ENCODE results near the gene KLHL21.

DNA sequence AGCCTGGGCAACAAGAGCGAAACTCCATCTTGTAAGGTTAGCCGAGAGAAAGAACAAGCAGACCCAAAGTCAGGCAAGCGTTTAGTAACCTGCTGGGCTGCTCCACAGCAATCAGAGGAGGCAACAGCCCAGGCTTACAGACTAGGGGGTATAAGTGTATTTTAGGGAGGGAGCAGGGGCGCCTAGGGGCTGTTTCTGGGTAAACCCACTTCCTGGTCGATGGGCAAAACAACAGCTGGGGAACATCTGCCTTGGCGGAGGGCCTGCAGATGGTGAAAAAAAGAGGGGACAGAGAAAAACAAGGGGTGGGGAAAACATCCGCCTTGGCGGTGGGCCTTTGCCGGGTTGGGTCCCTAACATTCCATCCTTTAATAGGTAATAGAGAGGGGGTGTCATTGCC is 42.4 kb downstream of the KLHL21 start:
- TF ChIP-seq EP300 (IDR thresholded peaks at IDR 0.05): no peak
- TF ChIP-seq, protein P1, sequence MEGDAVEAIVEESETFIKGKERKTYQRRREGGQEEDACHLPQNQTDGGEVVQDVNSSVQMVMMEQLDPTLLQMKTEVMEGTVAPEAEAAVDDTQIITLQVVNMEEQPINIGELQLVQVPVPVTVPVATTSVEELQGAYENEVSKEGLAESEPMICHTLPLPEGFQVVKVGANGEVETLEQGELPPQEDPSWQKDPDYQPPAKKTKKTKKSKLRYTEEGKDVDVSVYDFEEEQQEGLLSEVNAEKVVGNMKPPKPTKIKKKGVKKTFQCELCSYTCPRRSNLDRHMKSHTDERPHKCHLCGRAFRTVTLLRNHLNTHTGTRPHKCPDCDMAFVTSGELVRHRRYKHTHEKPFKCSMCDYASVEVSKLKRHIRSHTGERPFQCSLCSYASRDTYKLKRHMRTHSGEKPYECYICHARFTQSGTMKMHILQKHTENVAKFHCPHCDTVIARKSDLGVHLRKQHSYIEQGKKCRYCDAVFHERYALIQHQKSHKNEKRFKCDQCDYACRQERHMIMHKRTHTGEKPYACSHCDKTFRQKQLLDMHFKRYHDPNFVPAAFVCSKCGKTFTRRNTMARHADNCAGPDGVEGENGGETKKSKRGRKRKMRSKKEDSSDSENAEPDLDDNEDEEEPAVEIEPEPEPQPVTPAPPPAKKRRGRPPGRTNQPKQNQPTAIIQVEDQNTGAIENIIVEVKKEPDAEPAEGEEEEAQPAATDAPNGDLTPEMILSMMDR (IDR thresholded peaks at IDR 0.05): no peak

All from ovary (tissue), 3 donors.